Naive thymus-derived CD8-positive, alpha-beta T cell (primary cell): Measurements from ENCODE around the gene WSCD2. TPM values are rescaled to one million over a fixed set of nuclear protein-coding genes. Genes with fewer than 3 reads are reported as not detected.

Source experiments
- ATAC-seq, 2 donors: fragments of 150-1000 bp; cut with Tn5 transposase in 1 of 2; sonication (Bioruptor Pico), chemical (Tn5 transposase) in 1 of 2; 1 replicate in 1 of 2; 2 replicates in 1 of 2; pipeline ENCODE4 v1.10.0; 2021; ENCODE audit warnings: mild to moderate bottlenecking in 2 of 2, moderate library complexity in 2 of 2
- POLR2A ChIA-PET: fragments of 350-600 bp; sonication (Branson Sonifier 250); formaldehyde crosslinking; loops from one replicate; lab custom pipeline; 2021; ENCODE audit warnings: antibody characterized with exemption; lab: Charles Lee
- DNase-seq, 10 donors: peaks; one replicate each; pipeline versions ENCODE4 v3.0.0 to v3.0.0-alpha.2; 2020 to 2022
- H3K27ac Mint-ChIP-seq, 10 donors: one replicate each; pipeline ENCODE4 v1.8.0; 2020 to 2022; ENCODE audit warnings: mild to moderate bottlenecking in 10 of 10, mixed read lengths in 10 of 10, moderate library complexity in 4 of 10, inconsistent platforms in 1 of 10
- H3K27me3 Mint-ChIP-seq, 5 donors: one replicate each; pipeline ENCODE4 v1.8.0; 2021 to 2022; ENCODE audit warnings: mixed read lengths in 5 of 5
- H3K36me3 Mint-ChIP-seq, 3 donors: one replicate each; pipeline ENCODE4 v1.8.0; 2020 to 2022; ENCODE audit warnings: mixed read lengths in 3 of 3, mild to moderate bottlenecking in 2 of 3, inconsistent platforms in 1 of 3
- H3K4me1 Mint-ChIP-seq, 4 donors: one replicate each; pipeline ENCODE4 v1.8.0; 2021 to 2022; ENCODE audit warnings: mixed read lengths in 4 of 4
- H3K4me3 Mint-ChIP-seq, 10 donors: one replicate each; pipeline ENCODE4 v1.8.0; 2020 to 2022; ENCODE audit warnings: mild to moderate bottlenecking in 10 of 10, mixed read lengths in 10 of 10, moderate library complexity in 6 of 10, inconsistent platforms in 1 of 10
- H3K9me3 Mint-ChIP-seq, 9 donors: one replicate each; pipeline ENCODE4 v1.8.0; 2020 to 2022; ENCODE audit warnings: mixed read lengths in 9 of 9, mild to moderate bottlenecking in 3 of 9, inconsistent platforms in 1 of 9, moderate library complexity in 1 of 9
- polyA plus RNA-seq, 3 donors: library from polyadenylated mRNA; unstranded; fragments of 300-500 nt; fragmentation: Illumina TruSeq; gene quantifications; one replicate each; pipeline ENCODE4 v1.2.3, GENCODE V29; 2021
- total RNA-seq, 8 experiments: library from RNA in 2 of 8; stranded (reverse) in 2 of 8; gene quantifications; one replicate each; pipeline ENCODE4 v1.2.3 and lab custom pipeline; 2021 to 2026

The WSCD2 gene
- total and polyA plus RNA-seq, 5 experiments from 2014 or later, result not detected

- ATAC-seq (no peak), DNase-seq (no peak)
- Mint-ChIP-seq H3K4me3 (no peak overlapping the region), H3K9me3 (peaks cover 0 to 16% (median 2%) of the 10 kb centered on the region in 9 donors), H3K27ac (no peak overlapping the region), H3K27me3 (peaks cover 13 to 52% (median 28%) of the 10 kb centered on the region in 5 donors), H3K36me3 (no peaks in the 10 kb centered on the region), H3K4me1 (no peaks in the 10 kb centered on the region)
- POLR2A ChIA-PET, result no interaction called here
Measured at GRCh38 chr12:108235985-108236263, 106.8 kb downstream of the WSCD2 start.

- POLR2A ChIA-PET, result no interaction called here
- no peak for ATAC-seq
- Mint-ChIP-seq H3K27ac (no peak overlapping the region), H3K36me3 (no peaks in the 10 kb centered on the region), H3K4me1 (no peaks in the 10 kb centered on the region), H3K27me3 (peaks cover 13 to 49% (median 28%) of the 10 kb centered on the region in 5 donors), H3K4me3 (no peak overlapping the region), H3K9me3 (peaks cover 0 to 16% (median 2%) of the 10 kb centered on the region in 9 donors)
- DNase-seq, result no peak
Measured at GRCh38 chr12:108236366-108236765, 107.3 kb downstream of the WSCD2 start.

GRCh38 chr12:108237272-108237671 is 108.2 kb downstream of the WSCD2 start:
- no peak overlapping the region for H3K4me3 Mint-ChIP-seq
- no peak overlapping the region for H3K27ac Mint-ChIP-seq
- DNase-seq (no peak), ATAC-seq (no peak)
- POLR2A ChIA-PET, result no interaction called here
- peaks cover 0 to 16% (median 2%) of the 10 kb centered on the region in 9 donors for H3K9me3 Mint-ChIP-seq
- H3K36me3 Mint-ChIP-seq, result no peaks in the 10 kb centered on the region
- no peaks in the 10 kb centered on the region for H3K4me1 Mint-ChIP-seq
- peaks cover 13 to 41% (median 28%) of the 10 kb centered on the region in 5 donors for H3K27me3 Mint-ChIP-seq

- H3K9me3 Mint-ChIP-seq, result peaks cover 0 to 13% (median 2%) of the 10 kb centered on the region in 9 donors
- H3K4me3 Mint-ChIP-seq, result no peak overlapping the region
- H3K27ac Mint-ChIP-seq, result no peak overlapping the region
- H3K4me1 Mint-ChIP-seq, result no peaks in the 10 kb centered on the region
- no peaks in the 10 kb centered on the region for H3K36me3 Mint-ChIP-seq
- ATAC-seq (no peak), DNase-seq (no peak)
- POLR2A ChIA-PET, result no interaction called here
- peaks cover 13 to 43% (median 30%) of the 10 kb centered on the region in 5 donors for H3K27me3 Mint-ChIP-seq
Measured at GRCh38 chr12:108238474-108238873, 109.4 kb downstream of the WSCD2 start.

GRCh38 chr12:108239378-108239777 is 110.3 kb downstream of the WSCD2 start:
- DNase-seq (no peak), ATAC-seq (no peak)
- Mint-ChIP-seq H3K4me3 (no peak overlapping the region), H3K27ac (peak overlapping the region in 1 of 10 donors; percentile 6), H3K27me3 (peaks cover 13 to 51% (median 30%) of the 10 kb centered on the region in 5 donors), H3K36me3 (no peaks in the 10 kb centered on the region), H3K4me1 (no peaks in the 10 kb centered on the region), H3K9me3 (peaks cover 0 to 13% (median 2%) of the 10 kb centered on the region in 9 donors)
- POLR2A ChIA-PET, result no interaction called here

- ATAC-seq (no peak), DNase-seq (no peak)
- Mint-ChIP-seq H3K4me3 (no peak overlapping the region), H3K36me3 (no peaks in the 10 kb centered on the region), H3K9me3 (peaks cover 0 to 13% (median 2%) of the 10 kb centered on the region in 9 donors), H3K27me3 (peaks cover 13 to 51% (median 30%) of the 10 kb centered on the region in 5 donors), H3K27ac (no peak overlapping the region), H3K4me1 (no peaks in the 10 kb centered on the region)
- POLR2A ChIA-PET, result no interaction called here
Measured at GRCh38 chr12:108240027-108240785, 111.1 kb downstream of the WSCD2 start.

GRCh38 chr12:108240928-108241327 is 111.8 kb downstream of the WSCD2 start:
- H3K4me1 Mint-ChIP-seq, result no peaks in the 10 kb centered on the region
- DNase-seq (no peak), ATAC-seq (no peak)
- peaks cover 0 to 13% (median 2%) of the 10 kb centered on the region in 9 donors for H3K9me3 Mint-ChIP-seq
- no peaks in the 10 kb centered on the region for H3K36me3 Mint-ChIP-seq
- H3K27ac Mint-ChIP-seq, result no peak overlapping the region
- peaks cover 13 to 50% (median 30%) of the 10 kb centered on the region in 5 donors for H3K27me3 Mint-ChIP-seq
- POLR2A ChIA-PET, result no interaction called here
- H3K4me3 Mint-ChIP-seq, result no peak overlapping the region

- Mint-ChIP-seq H3K27ac (no peak overlapping the region), H3K9me3 (peaks cover 0 to 13% (median 2%) of the 10 kb centered on the region in 9 donors), H3K4me3 (no peak overlapping the region), H3K27me3 (peaks cover 8 to 38% (median 25%) of the 10 kb centered on the region in 5 donors), H3K36me3 (no peaks in the 10 kb centered on the region), H3K4me1 (no peaks in the 10 kb centered on the region)
- DNase-seq (no peak), ATAC-seq (no peak)
- POLR2A ChIA-PET, result no interaction called here
Measured at GRCh38 chr12:108241986-108242703, 113.1 kb downstream of the WSCD2 start.

GRCh38 chr12:108247130-108247529 is 118.0 kb downstream of the WSCD2 start:
- Mint-ChIP-seq H3K4me1 (peaks cover 0 to 2% (median 0%) of the 10 kb centered on the region in 4 donors), H3K4me3 (no peak overlapping the region), H3K27ac (no peak overlapping the region), H3K9me3 (peaks cover 0 to 1% (median 0%) of the 10 kb centered on the region in 9 donors), H3K27me3 (peaks cover 20 to 54% (median 44%) of the 10 kb centered on the region in 5 donors), H3K36me3 (no peaks in the 10 kb centered on the region)
- DNase-seq (no peak), ATAC-seq (no peak)
- POLR2A ChIA-PET, result no interaction called here

GRCh38 chr12:108248011-108248410 is 118.9 kb downstream of the WSCD2 start:
- H3K36me3 Mint-ChIP-seq, result no peaks in the 10 kb centered on the region
- peaks cover 0 to 2% (median 0%) of the 10 kb centered on the region in 4 donors for H3K4me1 Mint-ChIP-seq
- ATAC-seq, result no peak
- no peak overlapping the region for H3K27ac Mint-ChIP-seq
- peaks cover 23 to 58% (median 45%) of the 10 kb centered on the region in 5 donors for H3K27me3 Mint-ChIP-seq
- no peak overlapping the region for H3K4me3 Mint-ChIP-seq
- no peak for DNase-seq
- POLR2A ChIA-PET, result no interaction called here
- peaks cover 0 to 2% (median 0%) of the 10 kb centered on the region in 9 donors for H3K9me3 Mint-ChIP-seq

GRCh38 chr12:108252523-108252922 is 123.4 kb downstream of the WSCD2 start:
- Mint-ChIP-seq H3K4me1 (peaks cover 0 to 5% (median under 1%) of the 10 kb centered on the region in 4 donors), H3K9me3 (peaks cover 0 to 4% (median 0%) of the 10 kb centered on the region in 9 donors), H3K27ac (no peak overlapping the region), H3K36me3 (no peaks in the 10 kb centered on the region), H3K27me3 (peaks cover 28 to 76% (median 49%) of the 10 kb centered on the region in 5 donors), H3K4me3 (no peak overlapping the region)
- no peak for DNase-seq
- ATAC-seq, result no peak
- POLR2A ChIA-PET, result no interaction called here

GRCh38 chr12:108253540-108253939 is 124.5 kb downstream of the WSCD2 start:
- peaks cover 28 to 67% (median 44%) of the 10 kb centered on the region in 5 donors for H3K27me3 Mint-ChIP-seq
- H3K36me3 Mint-ChIP-seq, result no peaks in the 10 kb centered on the region
- H3K4me1 Mint-ChIP-seq, result peaks cover 0 to 5% (median under 1%) of the 10 kb centered on the region in 4 donors
- H3K9me3 Mint-ChIP-seq, result peaks cover 0 to 7% (median 0%) of the 10 kb centered on the region in 9 donors
- no peak overlapping the region for H3K4me3 Mint-ChIP-seq
- POLR2A ChIA-PET, result no interaction called here
- no peak for ATAC-seq
- no peak overlapping the region for H3K27ac Mint-ChIP-seq
- DNase-seq, result no peak

GRCh38 chr12:108254030-108254429 is 124.9 kb downstream of the WSCD2 start:
- Mint-ChIP-seq H3K27ac (peak overlapping the region in 1 of 10 donors; percentile 27), H3K4me1 (peaks cover 0 to 5% (median under 1%) of the 10 kb centered on the region in 4 donors), H3K4me3 (no peak overlapping the region), H3K27me3 (peaks cover 27 to 63% (median 39%) of the 10 kb centered on the region in 5 donors), H3K9me3 (peaks cover 0 to 9% (median under 1%) of the 10 kb centered on the region in 9 donors), H3K36me3 (peaks cover 0 to under 1% (median 0%) of the 10 kb centered on the region in 3 donors)
- POLR2A ChIA-PET, result no interaction called here
- DNase-seq (no peak), ATAC-seq (no peak)
